Neural cell (in vitro differentiated cells): Measurements from ENCODE around the gene CDC5L.
"Not testable (repeated sequence)": the region's sequence is repeated elsewhere in the genome, so short reads cannot be mapped to it uniquely, and the experiment has no call there.

Experiments used
- CTCF ChIP-seq: fragments of 450-650 bp; IDR thresholded peaks from 2 replicates; pipeline ENCODE4 v1.5.1; 2014; ENCODE audit warnings: antibody characterized with exemption, mild to moderate bottlenecking, moderate library complexity; ENCODE audit not compliant: poor library complexity, severe bottlenecking
- EP300 ChIP-seq: fragments of 450-650 bp; conservative IDR thresholded peaks from 2 replicates; pipeline ENCODE4 v1.6.1; 2014; ENCODE audit warnings: antibody characterized with exemption, mild to moderate bottlenecking, moderate library complexity; ENCODE audit not compliant: poor library complexity, severe bottlenecking
- EZH2 ChIP-seq: fragments of 200-600, 300-800 bp; shearing (Covaris generic), sonication (generic); IDR thresholded peaks from 2 replicates; pipeline ENCODE4 v1.6.1; 2014; ENCODE audit warnings: antibody characterized with exemption, low read length, borderline replicate concordance, mild to moderate bottlenecking; ENCODE audit not compliant: insufficient read depth, poor library complexity, severe bottlenecking
- MXI1 ChIP-seq: fragments of 450-650 bp; conservative IDR thresholded peaks from 2 replicates; pipeline ENCODE4 v1.6.1; 2014; ENCODE audit warnings: antibody characterized with exemption, mild to moderate bottlenecking; ENCODE audit not compliant: poor library complexity, severe bottlenecking
- POLR2AphosphoS5 ChIP-seq: IDR thresholded peaks from 2 replicates; pipeline ENCODE4 v1.6.1; 2012
- REST ChIP-seq: IDR thresholded peaks from 2 replicates; pipeline ENCODE4 v1.6.1; 2012; ENCODE audit warnings: borderline replicate concordance
- SMC3 ChIP-seq: fragments of 450-650 bp; conservative IDR thresholded peaks from 2 replicates; pipeline ENCODE4 v1.6.1; 2014; ENCODE audit warnings: antibody characterized with exemption, mild to moderate bottlenecking, moderate library complexity; ENCODE audit not compliant: poor library complexity
- TAF1 ChIP-seq: IDR thresholded peaks from 2 replicates; pipeline ENCODE4 v1.6.1; 2012; ENCODE audit warnings: low read depth

GRCh38 chr6:44350650-44350994, 36.9 kb upstream of the CDC5L start:
- TF ChIP-seq EZH2, POLR2AphosphoS5, CTCF, SMC3, REST, TAF1, EP300, MXI1: not testable (repeated sequence)
